AG09309 (cell line): Measurements from ENCODE around the gene GPSM1.
"Not testable (repeated sequence)": the region's sequence is repeated elsewhere in the genome, so short reads cannot be mapped to it uniquely, and the experiment has no call there.

Source experiments
- DNase-seq: peaks from one replicate; pipeline ENCODE4 v3.0.0-alpha.2; 2010; ENCODE audit warnings: low read depth
- H3K4me3 ChIP-seq: 2 replicates; pipeline ENCODE4 v1.5.1; 2011; ENCODE audit warnings: mild to moderate bottlenecking, low read depth, low read length, moderate library complexity; ENCODE audit not compliant: control insufficient read depth
- TF ChIP-seq, protein P1 (sequence below): IDR thresholded peaks from 2 replicates; pipeline ENCODE4 v1.5.1; 2011; ENCODE audit warnings: mild to moderate bottlenecking, low read depth, low read length, inconsistent platforms; ENCODE audit not compliant: insufficient read depth, control insufficient read depth; ENCODE audit errors: missing control alignments

GPSM1 gene

DNA sequence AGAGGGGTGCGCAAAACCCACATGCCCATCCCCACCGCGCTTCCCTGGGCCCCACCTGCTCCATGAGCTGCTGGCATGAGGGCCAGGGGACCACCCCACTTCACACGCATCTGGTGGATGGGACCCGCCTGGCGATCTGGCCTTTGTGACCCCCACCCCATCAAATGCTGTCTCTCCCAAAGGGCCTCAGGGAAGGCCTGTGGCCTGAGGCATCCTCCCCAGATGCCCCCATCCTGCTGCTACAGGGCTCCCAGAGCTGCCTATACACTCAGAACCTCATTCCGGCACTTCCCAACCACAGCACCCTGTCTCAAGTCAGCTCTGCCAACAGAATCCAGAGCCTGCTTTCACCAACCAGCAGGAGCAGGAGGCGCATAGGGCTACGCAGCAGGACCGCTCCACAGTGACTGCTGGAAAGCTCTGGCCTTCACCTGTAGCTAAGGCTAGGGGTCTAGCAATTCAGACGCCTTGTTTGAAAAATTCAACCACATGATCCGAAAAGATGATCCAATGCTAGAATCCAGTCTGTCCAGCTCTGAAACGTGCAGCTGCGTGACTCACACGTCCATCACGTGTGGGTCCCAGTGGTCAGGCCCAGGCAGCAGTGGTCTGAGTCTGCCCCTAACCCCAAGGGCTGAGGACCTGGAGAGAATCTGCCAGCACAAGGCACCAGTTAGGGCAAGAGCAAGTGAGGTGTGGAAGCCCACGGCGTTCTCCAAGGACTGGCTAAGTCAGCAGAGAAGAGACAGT lies 74.0 kb downstream of the GPSM1 start:
- DNase-seq, result no peak
- TF ChIP-seq, protein P1, sequence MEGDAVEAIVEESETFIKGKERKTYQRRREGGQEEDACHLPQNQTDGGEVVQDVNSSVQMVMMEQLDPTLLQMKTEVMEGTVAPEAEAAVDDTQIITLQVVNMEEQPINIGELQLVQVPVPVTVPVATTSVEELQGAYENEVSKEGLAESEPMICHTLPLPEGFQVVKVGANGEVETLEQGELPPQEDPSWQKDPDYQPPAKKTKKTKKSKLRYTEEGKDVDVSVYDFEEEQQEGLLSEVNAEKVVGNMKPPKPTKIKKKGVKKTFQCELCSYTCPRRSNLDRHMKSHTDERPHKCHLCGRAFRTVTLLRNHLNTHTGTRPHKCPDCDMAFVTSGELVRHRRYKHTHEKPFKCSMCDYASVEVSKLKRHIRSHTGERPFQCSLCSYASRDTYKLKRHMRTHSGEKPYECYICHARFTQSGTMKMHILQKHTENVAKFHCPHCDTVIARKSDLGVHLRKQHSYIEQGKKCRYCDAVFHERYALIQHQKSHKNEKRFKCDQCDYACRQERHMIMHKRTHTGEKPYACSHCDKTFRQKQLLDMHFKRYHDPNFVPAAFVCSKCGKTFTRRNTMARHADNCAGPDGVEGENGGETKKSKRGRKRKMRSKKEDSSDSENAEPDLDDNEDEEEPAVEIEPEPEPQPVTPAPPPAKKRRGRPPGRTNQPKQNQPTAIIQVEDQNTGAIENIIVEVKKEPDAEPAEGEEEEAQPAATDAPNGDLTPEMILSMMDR, result no peak
- no peak overlapping the region for H3K4me3 ChIP-seq

DNA sequence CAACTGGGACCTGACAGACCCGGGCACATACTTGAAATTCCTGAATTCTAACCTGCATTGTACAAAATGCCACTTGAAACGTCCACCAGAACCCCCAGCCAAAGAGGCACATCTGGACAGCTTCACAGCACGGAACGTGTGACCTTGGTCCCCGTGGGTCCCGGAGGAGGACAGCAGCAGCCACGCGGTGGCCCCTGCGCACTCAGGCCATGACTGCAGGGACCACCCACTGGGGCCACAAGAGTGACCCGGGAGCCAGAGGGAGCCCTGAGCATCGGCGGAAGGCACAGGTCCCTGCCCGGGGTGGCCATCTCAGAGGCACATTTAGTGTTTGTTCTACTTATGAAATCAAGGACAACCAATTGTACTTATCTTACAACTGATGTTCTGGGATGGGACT lies 74.7 kb downstream of the GPSM1 start:
- DNase-seq, result no peak
- TF ChIP-seq, protein P1, result no peak
- H3K4me3 ChIP-seq, result no peak overlapping the region

DNA sequence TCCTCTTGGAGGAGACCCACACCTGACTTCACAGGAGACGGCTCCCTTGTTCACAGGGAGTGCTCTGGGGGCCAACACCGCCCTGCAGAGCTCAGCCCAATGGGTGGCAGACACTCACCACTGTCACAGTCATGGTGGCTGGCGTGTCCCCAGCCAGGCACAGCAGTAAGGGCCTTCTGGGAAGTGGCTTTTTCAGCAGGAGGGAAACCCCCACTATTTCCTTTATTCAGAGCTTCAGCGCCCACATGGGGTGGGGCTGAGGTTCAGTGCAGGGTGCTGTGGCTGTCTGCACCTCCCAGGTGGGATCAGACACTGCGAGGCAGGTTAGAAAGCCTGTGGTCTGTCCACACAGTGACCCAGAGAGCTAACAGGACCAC lies 76.2 kb downstream of the GPSM1 start:
- TF ChIP-seq, protein P1, result no peak
- no peak overlapping the region for H3K4me3 ChIP-seq
- DNase-seq, result no peak

DNA sequence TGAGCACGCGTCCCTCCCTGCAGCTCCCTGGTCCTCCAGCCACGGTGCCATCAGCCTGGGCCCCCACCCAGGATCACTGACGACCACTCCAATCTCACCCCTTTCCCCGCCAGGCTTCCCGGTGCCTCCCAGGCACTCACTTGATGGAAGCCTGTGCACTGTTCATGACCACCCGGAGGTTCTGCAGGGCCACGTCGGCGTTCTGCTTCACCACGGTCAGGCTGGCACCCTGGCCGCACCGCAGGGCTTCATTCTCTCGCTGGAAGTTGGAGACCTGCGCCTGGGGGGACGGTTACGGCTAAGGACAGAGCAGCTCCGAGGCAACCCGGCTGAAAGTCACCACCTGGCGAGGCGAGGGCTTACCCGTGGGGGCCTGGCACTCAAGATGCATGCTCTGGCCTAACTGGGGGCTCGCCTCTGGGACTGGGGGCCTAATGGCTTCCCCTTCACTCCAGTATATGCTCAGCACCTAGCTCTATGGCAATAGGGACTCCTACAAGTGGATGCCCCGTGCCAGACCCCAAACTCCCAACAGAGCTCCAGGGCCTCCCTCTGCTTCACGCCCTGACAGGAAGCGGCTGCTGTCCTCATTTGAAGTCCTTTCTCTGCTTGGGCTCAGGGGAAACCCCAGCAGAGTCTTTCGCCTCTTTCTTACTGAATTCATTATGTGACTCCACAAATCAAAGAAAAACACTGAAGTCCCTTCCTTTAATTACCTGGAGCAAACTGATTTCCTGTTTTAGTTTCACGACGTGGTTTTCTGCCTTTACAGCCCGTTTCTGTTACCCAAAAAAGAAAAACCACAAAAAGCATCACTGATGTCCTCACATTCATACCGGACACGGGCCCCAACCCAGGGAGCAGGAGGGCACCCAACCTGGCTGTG lies 76.8 kb downstream of the GPSM1 start:
- no peak for DNase-seq
- H3K4me3 ChIP-seq, result no peak overlapping the region
- TF ChIP-seq, protein P1, result no peak

DNA sequence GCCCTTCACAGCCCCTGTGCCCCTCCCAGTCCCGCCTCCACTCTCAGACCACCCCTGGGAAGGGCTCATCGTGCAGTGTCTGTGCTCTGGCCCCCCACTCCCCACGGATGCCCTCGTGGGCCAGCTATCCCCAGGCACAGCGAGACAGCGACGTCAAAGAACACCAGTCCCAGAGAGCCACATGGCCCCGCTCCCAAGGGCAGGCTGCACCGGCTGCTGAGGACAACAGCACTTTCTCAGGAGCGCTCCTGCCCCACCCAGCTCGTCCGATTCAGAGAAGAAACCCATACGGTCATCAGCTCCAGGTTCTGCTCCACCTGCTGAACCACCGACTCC lies 77.4 kb downstream of the GPSM1 start:
- no peak for DNase-seq
- no peak overlapping the region for H3K4me3 ChIP-seq
- TF ChIP-seq, protein P1, result no peak

DNA sequence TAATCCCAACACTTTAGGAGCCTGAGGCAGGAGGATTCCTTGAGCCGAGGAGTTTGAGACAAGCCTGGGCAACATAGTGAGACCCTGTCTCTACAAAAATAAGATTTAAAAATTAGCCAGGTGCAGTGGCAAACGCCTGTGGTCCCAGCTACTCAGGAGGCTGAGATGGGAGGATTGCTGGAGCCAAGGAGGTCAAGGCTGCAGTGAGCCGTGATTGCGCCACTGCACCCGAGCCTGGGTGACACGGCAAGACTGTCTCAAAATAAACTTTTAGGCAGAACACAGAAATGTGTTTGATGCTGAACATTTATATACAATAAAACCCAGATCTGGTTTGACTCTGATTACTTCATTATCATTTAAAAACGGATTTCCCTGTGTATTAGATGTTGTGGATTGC lies 78.1 kb downstream of the GPSM1 start:
- H3K4me3 ChIP-seq, result no peak overlapping the region
- TF ChIP-seq, protein P1, result no peak
- DNase-seq, result no peak

DNA sequence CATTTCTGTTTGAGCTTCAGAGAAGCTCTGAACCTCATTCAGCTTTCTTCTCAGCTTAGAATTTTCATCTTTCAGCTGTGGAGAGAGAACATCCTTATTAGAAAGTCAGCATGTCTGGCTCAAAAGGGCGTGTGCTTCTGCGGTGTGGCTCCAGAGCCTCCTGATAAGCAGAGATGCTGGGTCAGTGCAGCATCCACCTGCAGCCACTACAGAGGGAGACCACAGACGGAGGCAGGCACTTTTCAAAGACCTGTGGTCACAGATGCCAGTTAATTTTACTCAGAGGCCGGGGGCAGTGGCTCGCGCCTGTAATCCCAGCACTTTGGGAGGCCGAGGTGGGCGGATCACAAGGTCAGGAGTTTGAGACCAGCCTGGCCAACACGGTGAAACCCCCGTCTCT lies 78.6 kb downstream of the GPSM1 start:
- not testable (repeated sequence) for H3K4me3 ChIP-seq, DNase-seq

DNA sequence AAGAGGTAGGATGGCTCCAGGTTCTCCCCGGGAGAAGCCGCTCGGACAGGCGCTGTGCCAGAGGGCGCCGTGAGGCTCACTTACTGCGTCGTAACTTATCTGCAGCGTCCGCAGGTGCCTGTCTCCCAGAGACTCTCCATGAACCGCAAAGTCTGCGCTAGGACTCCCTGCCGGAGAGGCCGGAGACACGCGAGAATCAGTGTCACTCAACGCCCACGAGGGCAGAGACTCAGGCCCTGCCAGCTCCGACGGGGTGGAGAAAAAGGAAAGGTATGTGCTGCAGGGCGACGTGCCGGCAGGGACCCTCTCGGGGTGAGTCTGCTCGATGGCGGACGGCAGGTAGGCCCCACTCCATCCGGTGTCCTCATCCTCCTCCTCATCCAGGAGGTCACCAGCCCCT lies 79.7 kb downstream of the GPSM1 start:
- not testable (repeated sequence) for H3K4me3 ChIP-seq, DNase-seq
